ENCODE measurements around the gene GDPD5.

GDPD5 gene

DNA sequence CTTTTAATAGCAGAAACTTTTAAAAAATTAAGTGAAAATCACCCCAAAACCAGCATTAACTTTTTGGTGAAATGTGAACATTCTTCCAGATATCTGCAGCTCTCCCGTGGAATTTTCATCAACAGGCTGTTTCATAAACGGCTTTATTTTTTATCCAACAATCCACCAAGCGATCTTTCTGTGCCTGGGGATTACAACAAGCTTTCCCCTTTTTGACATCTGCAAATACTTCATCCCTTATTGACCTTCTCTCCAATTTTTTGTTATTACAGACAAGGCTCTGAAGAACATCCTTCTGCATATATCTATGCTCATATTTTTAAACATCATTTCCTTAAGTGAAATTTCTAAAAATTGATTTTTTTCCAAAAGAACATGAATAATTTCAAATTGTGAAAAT, 30.5 kb upstream of the GDPD5 start:
- no peaks in the 10 kb centered on the region for H3K9me3 ChIP-seq (ENCODE audit: insufficient read depth, low read length)
- H3K4me3 ChIP-seq (ENCODE audit: insufficient read length, low read depth), result no peak overlapping the region
- no peaks in the 10 kb centered on the region for H3K27me3 ChIP-seq (ENCODE audit: insufficient read depth, insufficient read length)
- H3K9ac ChIP-seq (ENCODE audit: insufficient read length, low read depth), result no peak overlapping the region
- H3K36me3 ChIP-seq (ENCODE audit: insufficient read depth, insufficient read length, low read length), result no peaks in the 10 kb centered on the region
- no peak for DNase-seq (ENCODE audit: low read depth, low spot score)
- TF ChIP-seq ZNF274 (IDR thresholded peaks at IDR 0.05; ENCODE audit: low read depth, low read length) (no peak), YY1 (IDR thresholded peaks at IDR 0.05; ENCODE audit: insufficient read depth, insufficient read length) (no peak), SUZ12 (IDR thresholded peaks at IDR 0.05; ENCODE audit: extremely low read depth, insufficient read depth, insufficient read length) (no peak)
- peaks cover 28% of the 10 kb centered on the region for H3K4me1 ChIP-seq (ENCODE audit: insufficient read depth, insufficient read length)

DNA sequence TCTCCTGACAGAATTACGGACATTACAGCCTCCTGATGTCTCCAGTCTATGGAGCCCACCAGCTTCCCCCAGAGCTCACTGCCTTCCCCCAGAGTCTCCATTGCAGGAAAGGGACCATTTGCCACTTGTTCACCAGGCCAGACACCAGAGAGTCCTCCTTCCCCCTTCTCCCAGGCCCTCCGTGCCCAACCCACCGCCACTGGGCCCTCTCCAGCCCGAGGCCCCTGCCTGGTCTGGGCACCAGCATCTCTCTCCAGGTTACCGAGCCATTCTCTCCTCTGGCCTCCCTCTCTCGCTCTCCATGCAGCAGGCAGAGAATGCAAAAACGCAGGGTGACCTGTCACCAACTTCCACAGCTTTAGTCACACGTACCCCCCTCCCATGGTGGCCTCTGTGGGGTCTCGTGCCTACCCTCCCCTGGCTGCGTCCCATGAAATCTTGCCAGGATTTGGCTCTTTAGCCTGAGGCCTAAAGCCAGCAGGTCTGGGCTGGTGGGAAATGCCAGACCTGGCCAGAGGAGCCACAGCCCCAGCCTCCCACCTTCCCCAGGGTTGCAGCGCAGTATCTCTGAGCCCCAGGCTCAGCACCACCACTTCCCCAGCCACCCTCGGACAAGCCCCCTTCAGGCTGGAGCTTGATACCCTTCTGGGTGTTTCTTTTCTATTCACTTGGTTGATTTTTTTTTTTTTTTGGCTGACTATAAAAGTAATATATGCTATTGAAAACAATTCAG, 29.5 kb upstream of the GDPD5 start:
- Histone ChIP-seq H3K9me3 (ENCODE audit: insufficient read depth, low read length) (no peaks in the 10 kb centered on the region), H3K36me3 (ENCODE audit: insufficient read depth, insufficient read length, low read length) (no peaks in the 10 kb centered on the region), H3K4me1 (ENCODE audit: insufficient read depth, insufficient read length) (peaks cover 27% of the 10 kb centered on the region), H3K4me3 (ENCODE audit: insufficient read length, low read depth) (no peak overlapping the region), H3K27me3 (ENCODE audit: insufficient read depth, insufficient read length) (no peaks in the 10 kb centered on the region), H3K9ac (ENCODE audit: insufficient read length, low read depth) (no peak overlapping the region)
- TF ChIP-seq YY1 (IDR thresholded peaks at IDR 0.05; ENCODE audit: insufficient read depth, insufficient read length), result no peak
- TF ChIP-seq SUZ12 (IDR thresholded peaks at IDR 0.05; ENCODE audit: extremely low read depth, insufficient read depth, insufficient read length), result no peak
- TF ChIP-seq ZNF274 (IDR thresholded peaks at IDR 0.05; ENCODE audit: low read depth, low read length), result no peak
- DNase-seq (ENCODE audit: low read depth, low spot score), result no peak

DNA sequence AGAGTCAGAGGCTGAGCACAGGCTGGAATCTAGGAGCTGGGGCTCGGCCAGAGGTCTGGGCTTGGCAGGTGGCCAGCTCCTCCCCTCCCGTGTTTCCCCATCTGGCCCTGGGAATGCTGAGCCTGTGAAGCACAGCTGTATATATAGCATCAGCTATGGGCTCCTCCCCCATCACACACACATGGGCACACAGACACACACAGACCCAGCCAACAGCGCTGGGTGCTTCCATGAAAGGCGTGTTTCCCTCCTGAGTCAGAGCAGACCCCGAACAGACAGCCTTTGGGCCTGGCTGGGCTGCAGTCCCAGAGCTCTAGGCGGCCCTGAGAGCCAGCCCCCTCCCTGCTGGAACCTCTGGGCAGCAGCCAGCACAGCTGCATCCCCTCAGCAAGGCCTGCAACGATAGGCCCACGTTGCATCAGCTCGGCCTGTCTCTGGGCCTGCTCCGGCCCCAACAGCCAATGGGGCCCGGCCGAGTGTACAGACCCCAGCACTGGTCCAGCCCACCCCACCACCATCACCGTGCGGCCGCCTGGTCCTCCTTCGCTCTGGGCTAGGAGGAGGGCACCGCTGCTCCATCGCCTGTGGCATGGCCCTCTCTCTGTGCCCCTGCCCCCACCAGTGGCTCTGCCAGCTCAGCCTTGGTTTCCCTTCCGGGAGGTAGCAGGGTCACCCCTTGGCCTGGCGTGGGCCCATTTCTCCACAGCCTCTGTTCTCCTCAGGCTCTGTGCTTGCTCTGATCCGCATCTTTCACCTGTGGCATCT, 28.7 kb upstream of the GDPD5 start:
- H3K36me3 ChIP-seq (ENCODE audit: insufficient read depth, insufficient read length, low read length), result no peaks in the 10 kb centered on the region
- no peak overlapping the region for H3K4me3 ChIP-seq (ENCODE audit: insufficient read length, low read depth)
- DNase-seq (ENCODE audit: low read depth, low spot score), result no peak
- no peaks in the 10 kb centered on the region for H3K9me3 ChIP-seq (ENCODE audit: insufficient read depth, low read length)
- peaks cover 25% of the 10 kb centered on the region for H3K4me1 ChIP-seq (ENCODE audit: insufficient read depth, insufficient read length)
- TF ChIP-seq SUZ12 (IDR thresholded peaks at IDR 0.05; ENCODE audit: extremely low read depth, insufficient read depth, insufficient read length), result no peak
- no peak for TF ChIP-seq ZNF274 (IDR thresholded peaks at IDR 0.05; ENCODE audit: low read depth, low read length)
- TF ChIP-seq YY1 (IDR thresholded peaks at IDR 0.05; ENCODE audit: insufficient read depth, insufficient read length), result no peak
- no peak overlapping the region for H3K9ac ChIP-seq (ENCODE audit: insufficient read length, low read depth)
- H3K27me3 ChIP-seq (ENCODE audit: insufficient read depth, insufficient read length), result no peaks in the 10 kb centered on the region

- no peak for DNase-seq (ENCODE audit: low read depth, low spot score)
- no peaks in the 10 kb centered on the region for H3K36me3 ChIP-seq (ENCODE audit: insufficient read depth, insufficient read length, low read length)
- peaks cover 20% of the 10 kb centered on the region for H3K4me1 ChIP-seq (ENCODE audit: insufficient read depth, insufficient read length)
- no peaks in the 10 kb centered on the region for H3K27me3 ChIP-seq (ENCODE audit: insufficient read depth, insufficient read length)
- H3K4me3 ChIP-seq (ENCODE audit: insufficient read length, low read depth), result no peak overlapping the region
- TF ChIP-seq YY1 (IDR thresholded peaks at IDR 0.05; ENCODE audit: insufficient read depth, insufficient read length) (no peak), ZNF274 (IDR thresholded peaks at IDR 0.05; ENCODE audit: low read depth, low read length) (no peak), SUZ12 (IDR thresholded peaks at IDR 0.05; ENCODE audit: extremely low read depth, insufficient read depth, insufficient read length) (no peak)
- H3K9me3 ChIP-seq (ENCODE audit: insufficient read depth, low read length), result no peaks in the 10 kb centered on the region
- H3K9ac ChIP-seq (ENCODE audit: insufficient read length, low read depth), result no peak overlapping the region
Observed at GRCh38 chr11:75553889-75554257, 28.1 kb upstream of the GDPD5 start.

DNA sequence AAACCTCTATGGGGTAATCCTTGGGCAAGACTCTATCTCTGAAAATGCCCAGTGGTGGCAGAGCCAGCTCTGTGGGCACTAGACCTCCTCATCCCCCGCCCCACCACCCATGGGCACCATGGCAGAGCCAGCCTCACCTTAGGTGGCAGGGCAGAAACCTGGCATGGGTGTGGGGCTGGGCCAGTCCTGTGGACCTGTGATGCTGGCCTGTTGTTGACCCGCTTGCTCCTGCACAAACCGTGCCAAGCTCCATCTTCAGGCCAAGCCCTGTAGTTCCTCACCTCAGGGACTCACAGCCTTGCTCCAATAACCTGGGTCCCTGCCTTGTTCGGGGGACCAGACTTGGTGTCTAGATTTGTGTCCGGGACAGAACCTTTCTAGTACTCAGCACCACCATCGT, 27.4 kb upstream of the GDPD5 start:
- DNase-seq (ENCODE audit: low read depth, low spot score), result no peak
- H3K4me1 ChIP-seq (ENCODE audit: insufficient read depth, insufficient read length), result peaks cover 16% of the 10 kb centered on the region
- H3K36me3 ChIP-seq (ENCODE audit: insufficient read depth, insufficient read length, low read length), result no peaks in the 10 kb centered on the region
- no peaks in the 10 kb centered on the region for H3K9me3 ChIP-seq (ENCODE audit: insufficient read depth, low read length)
- H3K4me3 ChIP-seq (ENCODE audit: insufficient read length, low read depth), result no peak overlapping the region
- H3K27me3 ChIP-seq (ENCODE audit: insufficient read depth, insufficient read length), result no peaks in the 10 kb centered on the region
- TF ChIP-seq ZNF274 (IDR thresholded peaks at IDR 0.05; ENCODE audit: low read depth, low read length) (no peak), YY1 (IDR thresholded peaks at IDR 0.05; ENCODE audit: insufficient read depth, insufficient read length) (no peak)
- no peak overlapping the region for H3K9ac ChIP-seq (ENCODE audit: insufficient read length, low read depth)

GRCh38 chr11:75549370-75549958, 23.7 kb upstream of the GDPD5 start:
- Histone ChIP-seq H3K9ac (ENCODE audit: insufficient read length, low read depth) (no peak overlapping the region), H3K36me3 (ENCODE audit: insufficient read depth, insufficient read length, low read length) (no peaks in the 10 kb centered on the region), H3K4me1 (ENCODE audit: insufficient read depth, insufficient read length) (peaks cover 5% of the 10 kb centered on the region), H3K4me3 (ENCODE audit: insufficient read length, low read depth) (no peak overlapping the region), H3K9me3 (ENCODE audit: insufficient read depth, low read length) (no peaks in the 10 kb centered on the region), H3K27me3 (ENCODE audit: insufficient read depth, insufficient read length) (no peaks in the 10 kb centered on the region)
- DNase-seq (ENCODE audit: low read depth, low spot score), result no peak
- TF ChIP-seq ZNF274 (IDR thresholded peaks at IDR 0.05; ENCODE audit: low read depth, low read length) (no peak), SUZ12 (IDR thresholded peaks at IDR 0.05; ENCODE audit: extremely low read depth, insufficient read depth, insufficient read length) (no peak), YY1 (IDR thresholded peaks at IDR 0.05; ENCODE audit: insufficient read depth, insufficient read length) (no peak)

- DNase-seq (ENCODE audit: low read depth, low spot score), result no peak
- no peaks in the 10 kb centered on the region for H3K4me1 ChIP-seq (ENCODE audit: insufficient read depth, insufficient read length)
- no peaks in the 10 kb centered on the region for H3K36me3 ChIP-seq (ENCODE audit: insufficient read depth, insufficient read length, low read length)
- TF ChIP-seq ZNF274 (IDR thresholded peaks at IDR 0.05; ENCODE audit: low read depth, low read length) (no peak), SUZ12 (IDR thresholded peaks at IDR 0.05; ENCODE audit: extremely low read depth, insufficient read depth, insufficient read length) (no peak), YY1 (IDR thresholded peaks at IDR 0.05; ENCODE audit: insufficient read depth, insufficient read length) (no peak)
- no peaks in the 10 kb centered on the region for H3K27me3 ChIP-seq (ENCODE audit: insufficient read depth, insufficient read length)
- no peak overlapping the region for H3K4me3 ChIP-seq (ENCODE audit: insufficient read length, low read depth)
- H3K9me3 ChIP-seq (ENCODE audit: insufficient read depth, low read length), result no peaks in the 10 kb centered on the region
- H3K9ac ChIP-seq (ENCODE audit: insufficient read length, low read depth), result no peak overlapping the region
Observed at GRCh38 chr11:75548595-75549272, 23.0 kb upstream of the GDPD5 start.

Data from NT2/D1 (cell line).